Measurements from ENCODE around the gene CHD6. TPM values are rescaled to one million over a fixed set of nuclear protein-coding genes. Genes with fewer than 3 reads are reported as not detected.

CHD6 gene
- total RNA-seq, 4 donors from 2014 or later: 21.5 to 97.6 (median 53.7) TPM

DNA sequence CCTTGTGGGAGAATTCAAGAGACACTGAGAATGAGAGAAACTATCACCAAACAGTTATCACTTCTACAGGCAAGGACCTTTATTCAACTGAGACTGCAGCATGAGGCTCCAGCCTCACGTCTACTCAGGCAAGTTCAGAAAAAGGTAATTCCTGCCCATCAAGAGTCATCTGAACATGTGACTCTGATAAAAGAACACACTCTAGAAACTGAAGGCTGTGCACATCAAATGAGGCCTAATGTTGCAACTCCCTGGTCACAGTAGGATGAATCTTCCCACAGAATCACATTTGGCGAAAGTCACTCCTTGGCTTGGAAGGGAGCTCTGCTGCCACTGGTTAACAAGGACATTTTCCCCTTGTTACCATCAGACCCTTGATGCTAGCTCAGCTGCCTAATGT, 180.3 kb downstream of the CHD6 start:
- intact Hi-C loops (cut with DNase I; ENCODE audit: low total_unique reads): no loop called here
- Histone ChIP-seq H3K4me3 (no peak overlapping the region), H3K27ac (no peak overlapping the region), H3K36me3 (no peaks in the 10 kb centered on the region), H3K27me3 (no peaks in the 10 kb centered on the region), H3K4me1 (no peaks in the 10 kb centered on the region), H3K9me3 (no peaks in the 10 kb centered on the region)
- DNase-seq: no peak
- TF ChIP-seq, protein P1, sequence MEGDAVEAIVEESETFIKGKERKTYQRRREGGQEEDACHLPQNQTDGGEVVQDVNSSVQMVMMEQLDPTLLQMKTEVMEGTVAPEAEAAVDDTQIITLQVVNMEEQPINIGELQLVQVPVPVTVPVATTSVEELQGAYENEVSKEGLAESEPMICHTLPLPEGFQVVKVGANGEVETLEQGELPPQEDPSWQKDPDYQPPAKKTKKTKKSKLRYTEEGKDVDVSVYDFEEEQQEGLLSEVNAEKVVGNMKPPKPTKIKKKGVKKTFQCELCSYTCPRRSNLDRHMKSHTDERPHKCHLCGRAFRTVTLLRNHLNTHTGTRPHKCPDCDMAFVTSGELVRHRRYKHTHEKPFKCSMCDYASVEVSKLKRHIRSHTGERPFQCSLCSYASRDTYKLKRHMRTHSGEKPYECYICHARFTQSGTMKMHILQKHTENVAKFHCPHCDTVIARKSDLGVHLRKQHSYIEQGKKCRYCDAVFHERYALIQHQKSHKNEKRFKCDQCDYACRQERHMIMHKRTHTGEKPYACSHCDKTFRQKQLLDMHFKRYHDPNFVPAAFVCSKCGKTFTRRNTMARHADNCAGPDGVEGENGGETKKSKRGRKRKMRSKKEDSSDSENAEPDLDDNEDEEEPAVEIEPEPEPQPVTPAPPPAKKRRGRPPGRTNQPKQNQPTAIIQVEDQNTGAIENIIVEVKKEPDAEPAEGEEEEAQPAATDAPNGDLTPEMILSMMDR (IDR thresholded peaks at IDR 0.05): no peak
- TF ChIP-seq POLR2A (IDR thresholded peaks at IDR 0.05): no peak

DNA sequence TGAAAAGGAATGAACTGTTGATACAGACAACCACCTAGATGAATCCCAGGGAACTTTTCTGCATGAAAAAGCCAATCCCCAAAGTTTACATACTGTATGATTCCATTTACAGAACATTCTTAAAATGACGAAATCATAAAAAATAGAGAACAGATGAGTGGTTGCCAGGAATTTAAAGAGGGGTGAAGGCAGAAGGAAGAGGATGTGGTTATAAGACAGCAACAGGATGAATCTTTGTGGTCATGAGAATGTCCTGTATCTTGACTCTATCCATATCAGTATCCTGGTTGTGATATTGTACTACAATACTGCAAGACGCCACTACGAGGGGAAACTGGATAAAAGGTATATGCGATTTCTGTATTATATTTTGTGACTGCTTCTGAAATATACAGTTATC, 181.5 kb downstream of the CHD6 start:
- intact Hi-C loops (cut with DNase I; ENCODE audit: low total_unique reads): no loop called here
- Histone ChIP-seq H3K27ac (no peak overlapping the region), H3K9me3 (no peaks in the 10 kb centered on the region), H3K4me1 (no peaks in the 10 kb centered on the region), H3K27me3 (no peaks in the 10 kb centered on the region), H3K4me3 (no peak overlapping the region), H3K36me3 (no peaks in the 10 kb centered on the region)
- no peak for DNase-seq
- TF ChIP-seq, protein P1 (IDR thresholded peaks at IDR 0.05): no peak
- no peak for TF ChIP-seq POLR2A (IDR thresholded peaks at IDR 0.05)

DNA sequence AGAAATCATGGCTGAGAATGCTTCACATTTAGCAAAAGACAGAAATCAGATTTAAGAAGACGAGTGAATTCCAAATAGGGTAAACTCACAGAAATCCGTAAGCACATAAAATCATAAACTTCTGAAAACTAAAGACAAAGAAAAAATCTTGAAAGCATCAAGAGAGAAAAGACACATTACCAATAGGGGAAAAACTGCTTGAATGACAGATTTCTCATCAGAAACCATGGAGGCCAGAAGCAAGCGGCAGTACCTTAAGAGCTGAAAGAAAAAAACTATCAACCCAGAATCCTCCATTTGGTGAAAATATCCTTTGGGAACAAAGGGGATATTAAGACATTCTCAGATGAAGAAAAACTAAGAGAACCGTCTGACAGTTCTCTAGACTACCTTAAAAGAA, 185.0 kb downstream of the CHD6 start:
- Histone ChIP-seq H3K9me3 (no peaks in the 10 kb centered on the region), H3K36me3 (no peaks in the 10 kb centered on the region), H3K4me1 (no peaks in the 10 kb centered on the region), H3K4me3 (no peak overlapping the region), H3K27ac (no peak overlapping the region), H3K27me3 (no peaks in the 10 kb centered on the region)
- no peak for DNase-seq
- TF ChIP-seq, protein P1 (IDR thresholded peaks at IDR 0.05): no peak
- TF ChIP-seq POLR2A (IDR thresholded peaks at IDR 0.05): no peak
- intact Hi-C loops (cut with DNase I; ENCODE audit: low total_unique reads): no loop called here

DNA sequence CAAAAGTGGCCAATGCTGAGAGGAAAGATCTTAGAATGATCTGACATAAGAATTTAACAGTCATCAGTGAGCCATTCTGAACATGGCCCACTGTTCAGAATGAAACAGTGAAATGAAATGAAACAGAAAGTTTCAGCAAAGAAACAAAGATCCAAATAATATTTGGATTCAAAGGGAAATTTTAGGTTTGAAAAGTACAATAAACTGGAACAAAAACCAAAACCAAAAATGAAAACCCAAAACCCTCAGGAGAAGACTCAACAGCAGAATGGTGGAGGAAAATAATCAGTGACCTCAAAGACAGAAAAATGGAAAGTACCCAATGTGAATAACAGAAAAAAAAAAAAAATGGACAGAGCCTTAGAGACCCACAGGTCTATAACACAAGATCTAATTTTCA, 185.4 kb downstream of the CHD6 start:
- no peak for DNase-seq
- TF ChIP-seq POLR2A (IDR thresholded peaks at IDR 0.05): no peak
- TF ChIP-seq, protein P1 (IDR thresholded peaks at IDR 0.05): no peak
- intact Hi-C loops (cut with DNase I; ENCODE audit: low total_unique reads): no loop called here
- H3K27ac ChIP-seq: no peak overlapping the region
- no peaks in the 10 kb centered on the region for H3K9me3 ChIP-seq
- no peak overlapping the region for H3K4me3 ChIP-seq
- no peaks in the 10 kb centered on the region for H3K4me1 ChIP-seq
- no peaks in the 10 kb centered on the region for H3K27me3 ChIP-seq
- no peaks in the 10 kb centered on the region for H3K36me3 ChIP-seq

DNA sequence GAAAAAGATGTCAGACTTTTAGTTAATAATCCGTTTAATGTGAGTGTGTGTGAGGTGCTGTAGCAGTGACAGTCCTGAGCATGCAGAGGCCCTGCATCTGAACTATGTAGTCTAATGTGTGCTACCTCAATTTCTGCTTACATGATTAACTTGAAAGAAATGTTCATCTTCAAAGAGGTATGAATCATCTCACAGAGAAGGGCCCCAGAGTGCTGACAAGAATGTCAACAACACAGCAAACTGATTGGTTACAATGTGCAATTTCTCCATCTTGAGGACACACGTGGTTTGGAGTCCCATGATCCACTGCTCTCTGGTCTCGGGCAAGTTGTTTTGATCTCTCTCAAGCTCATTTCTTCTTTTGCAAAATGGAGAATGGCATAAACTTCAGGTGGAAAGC, 189.9 kb downstream of the CHD6 start:
- H3K9me3 ChIP-seq: no peaks in the 10 kb centered on the region
- TF ChIP-seq, protein P1 (IDR thresholded peaks at IDR 0.05): no peak
- TF ChIP-seq POLR2A (IDR thresholded peaks at IDR 0.05): no peak
- no peak overlapping the region for H3K4me3 ChIP-seq
- intact Hi-C loops (cut with DNase I; ENCODE audit: low total_unique reads): no loop called here
- H3K27ac ChIP-seq: no peak overlapping the region
- H3K36me3 ChIP-seq: no peaks in the 10 kb centered on the region
- no peaks in the 10 kb centered on the region for H3K27me3 ChIP-seq
- H3K4me1 ChIP-seq: no peaks in the 10 kb centered on the region
- no peak for DNase-seq

Data from uterus (tissue), 4 donors.